ENCODE measurements around the gene LMF1. TPM values are rescaled to one million over a fixed set of nuclear protein-coding genes. Genes with fewer than 3 reads are reported as not detected.

LMF1 gene
- total RNA-seq, 1 experiment from 2014 or later, result 13.5 TPM

GRCh38 chr16:974611-975261 lies 4.0 kb upstream of the LMF1 start:
- Histone ChIP-seq H3K9me3 (ENCODE audit: low read length) (no peaks in the 10 kb centered on the region), H3K4me3 (ENCODE audit: low read length) (no peak overlapping the region), H3K79me2 (ENCODE audit: low read length) (peaks cover 9% of the 10 kb centered on the region), H4K20me1 (ENCODE audit: low read length) (no peaks in the 10 kb centered on the region), H3K9ac (ENCODE audit: low read length) (no peak overlapping the region), H3K27me3 (ENCODE audit: low read length) (no peaks in the 10 kb centered on the region), H3K27ac (ENCODE audit: low read length) (no peak overlapping the region), H3K9me2 (replicated peaks; ENCODE audit: low read length) (no peaks in the 10 kb centered on the region), H3K4me2 (ENCODE audit: low read length) (no peak overlapping the region), H3K4me1 (ENCODE audit: insufficient read depth, low read length) (peaks cover 3% of the 10 kb centered on the region), H2AFZ (ENCODE audit: low read length) (no peak overlapping the region), H3F3A (ENCODE audit: low read length, unreplicated experiment) (no peaks in the 10 kb centered on the region), H3K36me3 (ENCODE audit: low read depth, low read length) (no peaks in the 10 kb centered on the region)
- ChIA-PET POLR2A (ENCODE audit: unreplicated experiment) (no interaction called here), CTCF (no interaction called here)
- BruUV-seq (replicated peaks), result no TSS peak
- TF ChIP-seq EZH2phosphoT487 (IDR thresholded peaks at IDR 0.05; ENCODE audit: borderline replicate concordance, low read length) (no peak), EZH2 (IDR thresholded peaks at IDR 0.05; ENCODE audit: low read length, unreplicated experiment) (no peak), CTCF (conservative IDR thresholded peaks at IDR 0.05; ENCODE audit: low read depth, low read length) (no peak)
- intact Hi-C loops (cut with micrococcal nuclease), result no loop called here
- ATAC-seq, result no peak
- no peak for DNase-seq

GRCh38 chr16:974001-974601 lies 3.3 kb upstream of the LMF1 start:
- Histone ChIP-seq H3K36me3 (ENCODE audit: low read depth, low read length) (no peaks in the 10 kb centered on the region), H4K20me1 (ENCODE audit: low read length) (no peaks in the 10 kb centered on the region), H3K27me3 (ENCODE audit: low read length) (no peaks in the 10 kb centered on the region), H2AFZ (ENCODE audit: low read length) (no peak overlapping the region), H3K9me3 (ENCODE audit: low read length) (no peaks in the 10 kb centered on the region), H3K9me2 (replicated peaks; ENCODE audit: low read length) (no peaks in the 10 kb centered on the region), H3K4me1 (ENCODE audit: insufficient read depth, low read length) (peaks cover 6% of the 10 kb centered on the region), H3K4me2 (ENCODE audit: low read length) (no peak overlapping the region), H3K9ac (ENCODE audit: low read length) (no peak overlapping the region), H3K27ac (ENCODE audit: low read length) (no peak overlapping the region), H3K79me2 (ENCODE audit: low read length) (peaks cover 15% of the 10 kb centered on the region), H3K4me3 (ENCODE audit: low read length) (no peak overlapping the region), H3F3A (ENCODE audit: low read length, unreplicated experiment) (no peaks in the 10 kb centered on the region)
- no TSS peak for BruUV-seq (replicated peaks)
- ChIA-PET POLR2A (ENCODE audit: unreplicated experiment) (no interaction called here), CTCF (no interaction called here)
- DNase-seq, result no peak
- ATAC-seq, result no peak
- intact Hi-C loops (cut with micrococcal nuclease), result no loop called here
- TF ChIP-seq EZH2 (IDR thresholded peaks at IDR 0.05; ENCODE audit: low read length, unreplicated experiment), result no peak

- intact Hi-C loops (cut with micrococcal nuclease), result no loop called here
- H2AFZ ChIP-seq (ENCODE audit: low read length), result no peak overlapping the region
- H3K4me1 ChIP-seq (ENCODE audit: insufficient read depth, low read length), result peaks cover 6% of the 10 kb centered on the region
- no peaks in the 10 kb centered on the region for H3K9me3 ChIP-seq (ENCODE audit: low read length)
- CTCF ChIA-PET, result no interaction called here
- no peaks in the 10 kb centered on the region for H4K20me1 ChIP-seq (ENCODE audit: low read length)
- H3K36me3 ChIP-seq (ENCODE audit: low read depth, low read length), result no peaks in the 10 kb centered on the region; the same call in 1 of the 2 replicates
- TF ChIP-seq EZH2 (IDR thresholded peaks at IDR 0.05; ENCODE audit: low read length, unreplicated experiment) (no peak), EZH2phosphoT487 (IDR thresholded peaks at IDR 0.05; ENCODE audit: borderline replicate concordance, low read length) (no peak), CTCF (conservative IDR thresholded peaks at IDR 0.05; ENCODE audit: low read depth, low read length) (no peak)
- peaks cover 19% of the 10 kb centered on the region for H3K79me2 ChIP-seq (ENCODE audit: low read length)
- no peak overlapping the region for H3K4me3 ChIP-seq (ENCODE audit: low read length)
- BruUV-seq (replicated peaks), result no TSS peak
- no peaks in the 10 kb centered on the region for H3K27me3 ChIP-seq (ENCODE audit: low read length)
- ATAC-seq, result no peak
- no peak overlapping the region for H3K27ac ChIP-seq (ENCODE audit: low read length)
- no peak overlapping the region for H3K4me2 ChIP-seq (ENCODE audit: low read length)
- no peaks in the 10 kb centered on the region for H3F3A ChIP-seq (ENCODE audit: low read length, unreplicated experiment)
- no peak overlapping the region for H3K9ac ChIP-seq (ENCODE audit: low read length)
- DNase-seq, result no peak
- POLR2A ChIA-PET (ENCODE audit: unreplicated experiment), result no interaction called here
- no peaks in the 10 kb centered on the region for H3K9me2 ChIP-seq (replicated peaks; ENCODE audit: low read length)
Observed at GRCh38 chr16:973366-973765, 2.6 kb upstream of the LMF1 start.
